Right atrium auricular region (tissue), 2 donors: ENCODE data around the gene TSPAN32. TPM values are rescaled to one million over a fixed set of nuclear protein-coding genes. Genes with fewer than 3 reads are reported as not detected.

Experiments
- DNase-seq: peaks from one replicate; pipeline ENCODE4 v3.0.0-alpha.2; 2019; ENCODE audit warnings: low spot score
- H3K27ac ChIP-seq, 2 donors: fragments of 200-600 bp; sonication (generic); 1 replicate in 1 of 2; 2 replicates in 1 of 2; pipeline ENCODE4 v1.5.1; 2016 to 2019
- H3K27me3 ChIP-seq, 2 donors: fragments of 200-600 bp; sonication (generic); one replicate each; pipeline versions ENCODE4 v1.5.1 to v1.6.0; 2017 to 2019
- H3K36me3 ChIP-seq: fragments of 200-600 bp; sonication (generic); one replicate; pipeline ENCODE4 v1.5.1; 2016
- H3K4me1 ChIP-seq, 2 donors: fragments of 200-600 bp; sonication (generic); one replicate each; pipeline versions ENCODE4 v1.5.1 to v1.6.0; 2017 to 2019
- H3K4me3 ChIP-seq, 2 donors: fragments of 200-600 bp; sonication (generic); 1 replicate in 1 of 2; 2 replicates in 1 of 2; pipeline ENCODE4 v1.5.1; 2017 to 2019; ENCODE audit warnings: mild to moderate bottlenecking in 1 of 2, moderate library complexity in 1 of 2
- H3K9me3 ChIP-seq, 2 donors: fragments of 200-600 bp; sonication (generic); one replicate each; pipeline ENCODE4 v1.5.1; 2019
- CTCF ChIP-seq, 2 donors: fragments of 200-600 bp; sonication (generic); IDR thresholded peaks; one replicate each; pipeline ENCODE4 v1.5.1; 2019; ENCODE audit warnings: antibody characterized with exemption in 2 of 2
- total RNA-seq, 2 donors: library from RNA; depleted of rRNA; stranded (reverse); fragments of >200 nt; gene quantifications; one replicate each; pipeline ENCODE4 v1.1.0, GENCODE V29; 2016

Gene TSPAN32
- total RNA-seq, 2 donors from 2014 or later: 2.6 to 15.2 TPM

GRCh38 chr11:2262301-2263070 is 39.3 kb upstream of the TSPAN32 start:
- Histone ChIP-seq H3K27ac (no peak overlapping the region), H3K4me3 (no peak overlapping the region), H3K4me1 (no peaks in the 10 kb centered on the region), H3K36me3 (no peaks in the 10 kb centered on the region), H3K9me3 (no peaks in the 10 kb centered on the region), H3K27me3 (no peaks in the 10 kb centered on the region)
- peak; percentile 44 for DNase-seq
- TF ChIP-seq CTCF (IDR thresholded peaks at IDR 0.05): no peak

- no peaks in the 10 kb centered on the region for H3K36me3 ChIP-seq
- no peaks in the 10 kb centered on the region for H3K9me3 ChIP-seq
- no peak overlapping the region for H3K27ac ChIP-seq
- no peak for DNase-seq
- no peak overlapping the region for H3K4me3 ChIP-seq
- peaks cover 0 to 2% of the 10 kb centered on the region in 2 donors for H3K27me3 ChIP-seq
- no peaks in the 10 kb centered on the region for H3K4me1 ChIP-seq
- TF ChIP-seq CTCF (IDR thresholded peaks at IDR 0.05): no peak
These were observed 38.7 kb upstream of the TSPAN32 start for GRCh38 chr11:2263071-2263565.

GRCh38 chr11:2263724-2264360 is 38.0 kb upstream of the TSPAN32 start:
- Histone ChIP-seq H3K9me3 (no peaks in the 10 kb centered on the region), H3K36me3 (no peaks in the 10 kb centered on the region), H3K27me3 (peaks cover 2 to 6% of the 10 kb centered on the region in 2 donors), H3K4me1 (peaks cover 0 to 5% of the 10 kb centered on the region in 2 donors), H3K27ac (no peak overlapping the region), H3K4me3 (no peak overlapping the region)
- peak; percentile 36 for DNase-seq
- no peak for TF ChIP-seq CTCF (IDR thresholded peaks at IDR 0.05)

GRCh38 chr11:2264366-2265053 is 37.3 kb upstream of the TSPAN32 start:
- Histone ChIP-seq H3K27me3 (peaks cover 6 to 8% of the 10 kb centered on the region in 2 donors), H3K36me3 (no peaks in the 10 kb centered on the region), H3K27ac (no peak overlapping the region), H3K4me3 (no peak overlapping the region), H3K4me1 (peaks cover 0 to 12% of the 10 kb centered on the region in 2 donors), H3K9me3 (no peaks in the 10 kb centered on the region)
- TF ChIP-seq CTCF (IDR thresholded peaks at IDR 0.05): no peak
- no peak for DNase-seq

GRCh38 chr11:2265396-2265795 is 36.4 kb upstream of the TSPAN32 start:
- Histone ChIP-seq H3K4me3 (no peak overlapping the region), H3K36me3 (no peaks in the 10 kb centered on the region), H3K27me3 (peaks cover 8 to 15% of the 10 kb centered on the region in 2 donors), H3K27ac (no peak overlapping the region), H3K9me3 (no peaks in the 10 kb centered on the region), H3K4me1 (peaks cover 0 to 21% of the 10 kb centered on the region in 2 donors)
- peak; percentile 58 for DNase-seq
- TF ChIP-seq CTCF (IDR thresholded peaks at IDR 0.05): no peak
